HTR-8/SVneo (cell line): ENCODE measurements around the gene SMARCE1.
A peak's percentile ranks its signal among the peaks of the same experiment; 100 is the strongest.

ENCODE experiments used
- DNase-seq: peaks from one replicate; pipeline ENCODE4 v3.0.0; 2011; ENCODE audit warnings: low spot score, mixed read lengths; ENCODE audit not compliant: insufficient read length
- FAIRE-seq: peaks from 2 replicates; lab custom pipeline; 2011; peaks lifted over from hg19 to GRCh38; lab: Jason Lieb, UNC

SMARCE1 gene

GRCh38 chr17:40613467-40614154 is 34.0 kb downstream of the SMARCE1 start:
- FAIRE-seq (no peak), DNase-seq (no peak)

DNA sequence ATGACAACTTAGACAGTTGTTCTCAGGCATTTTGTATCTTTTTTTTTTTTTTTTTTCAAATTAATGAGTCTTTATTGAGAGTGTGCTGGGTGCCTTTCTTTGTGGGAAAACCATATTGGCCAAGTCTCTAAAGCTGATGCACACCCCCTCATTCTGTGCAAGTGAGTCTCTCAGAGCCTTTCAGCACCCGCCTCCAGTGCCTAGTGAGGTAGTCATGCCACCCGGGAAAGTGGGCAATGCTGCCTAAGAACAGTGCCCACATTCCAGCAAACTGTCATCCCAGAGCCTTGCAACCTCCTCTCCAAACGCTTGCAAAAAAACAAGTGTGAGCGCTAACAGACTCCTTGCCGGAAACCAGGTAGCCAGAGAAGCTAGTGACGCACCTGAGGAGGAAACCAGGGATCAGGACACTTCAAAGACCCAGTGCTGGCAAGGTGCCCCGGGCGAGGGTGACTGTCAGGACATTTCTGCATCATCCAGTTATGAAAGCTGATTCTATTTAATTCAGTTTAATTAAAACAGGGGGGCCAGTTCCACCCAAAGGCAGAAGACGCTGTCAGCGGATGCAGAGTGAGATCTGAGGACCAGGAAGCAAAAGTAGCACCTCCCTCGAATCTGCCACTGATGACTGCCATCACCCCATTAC is 34.9 kb downstream of the SMARCE1 start:
- no peak for FAIRE-seq
- DNase-seq, result no peak

- DNase-seq (no peak), FAIRE-seq (no peak)
These were observed 35.7 kb downstream of the SMARCE1 start for GRCh38 chr17:40611840-40612474.

- FAIRE-seq (no peak), DNase-seq (no peak)
These were observed 37.3 kb downstream of the SMARCE1 start for GRCh38 chr17:40610359-40610758.

- no peak for FAIRE-seq
- DNase-seq, result no peak
These were observed 39.5 kb downstream of the SMARCE1 start for GRCh38 chr17:40608061-40608581.

GRCh38 chr17:40607641-40608040 is 40.0 kb downstream of the SMARCE1 start:
- DNase-seq (no peak), FAIRE-seq (no peak)

- no peak for FAIRE-seq
- DNase-seq, result no peak
These were observed 40.9 kb downstream of the SMARCE1 start for GRCh38 chr17:40606548-40607353.

- DNase-seq (no peak), FAIRE-seq (no peak)
These were observed 42.3 kb downstream of the SMARCE1 start for GRCh38 chr17:40605306-40605705.

- FAIRE-seq (no peak), DNase-seq (no peak)
These were observed 43.1 kb downstream of the SMARCE1 start for GRCh38 chr17:40604327-40605080.

DNA sequence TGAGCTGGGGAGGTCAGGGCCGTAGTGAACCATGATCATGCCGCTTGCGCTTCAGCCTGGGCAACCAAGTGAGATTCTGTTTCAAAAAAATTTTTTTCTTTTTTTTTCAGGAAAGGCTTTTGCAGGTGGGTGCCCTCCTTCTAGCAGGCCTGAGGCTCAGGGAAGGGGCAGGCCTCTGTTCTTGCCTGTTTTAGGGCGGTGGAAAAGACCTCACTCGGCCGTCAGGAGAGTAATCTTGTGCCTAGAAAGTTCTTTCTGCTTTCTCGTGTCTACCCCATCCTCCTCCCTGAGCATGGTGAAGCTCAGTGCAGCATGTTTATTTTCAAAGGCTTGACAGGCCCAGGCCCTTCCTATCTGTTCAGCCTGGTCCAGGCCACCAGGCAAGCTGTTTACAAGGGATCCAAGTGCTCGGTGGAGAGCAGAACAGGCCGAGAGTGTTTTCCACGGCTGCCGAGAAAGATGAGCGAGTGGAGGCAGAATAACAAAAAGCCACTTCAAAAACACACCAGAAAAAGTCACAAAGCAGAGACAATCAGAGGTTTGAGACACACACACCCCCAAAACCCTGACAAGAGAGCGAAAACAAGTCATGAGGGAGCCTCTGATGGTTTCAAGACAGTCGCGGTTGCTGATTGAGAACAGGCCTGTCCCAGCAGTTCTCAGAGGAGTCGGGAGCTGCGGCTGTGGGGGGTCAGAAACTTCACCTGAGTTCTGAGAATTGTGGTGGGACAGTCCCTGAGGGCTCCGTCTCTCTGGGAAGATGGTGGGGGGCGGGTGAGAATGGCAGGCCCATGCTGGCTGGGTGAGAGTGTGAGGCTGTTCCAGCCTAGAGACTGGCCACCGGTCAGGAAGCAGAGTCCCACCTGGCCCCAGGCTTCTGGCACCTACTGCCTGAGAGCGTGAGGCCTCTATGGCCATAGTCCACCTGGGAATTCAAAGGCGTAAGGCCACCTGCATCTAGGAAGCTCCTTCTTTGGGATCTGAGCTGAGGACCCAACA is 44.9 kb downstream of the SMARCE1 start:
- DNase-seq (no peak), FAIRE-seq (no peak)

DNA sequence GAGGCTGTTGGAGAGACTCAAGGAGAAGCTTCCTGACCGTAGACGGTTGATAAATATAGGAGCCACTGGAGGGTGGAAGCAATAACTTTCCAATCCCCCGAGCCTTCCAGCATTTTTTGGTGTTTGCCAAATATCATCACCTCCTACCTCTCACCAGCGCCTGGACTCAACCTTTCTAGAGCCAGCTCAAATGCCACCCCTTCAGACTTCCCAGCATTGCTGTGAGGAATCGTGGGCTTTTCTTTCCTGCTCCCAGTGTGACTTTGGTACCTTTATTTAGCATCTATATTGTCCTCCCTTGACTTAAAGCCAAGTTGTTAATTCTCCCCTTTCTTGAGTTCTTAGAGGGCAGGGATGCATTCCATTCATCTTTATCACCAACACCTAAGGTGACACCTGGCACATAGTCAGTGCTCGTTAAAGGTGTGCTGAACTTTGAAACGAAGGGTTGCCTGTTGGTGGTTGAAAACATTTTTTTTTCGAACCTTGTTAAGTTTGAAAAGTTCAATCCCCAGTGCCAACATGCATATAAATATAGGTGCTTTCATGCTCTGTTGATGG is 47.1 kb downstream of the SMARCE1 start:
- FAIRE-seq, result no peak
- no peak for DNase-seq

- FAIRE-seq (no peak), DNase-seq (no peak)
These were observed 48.2 kb downstream of the SMARCE1 start for GRCh38 chr17:40599468-40599763.

DNA sequence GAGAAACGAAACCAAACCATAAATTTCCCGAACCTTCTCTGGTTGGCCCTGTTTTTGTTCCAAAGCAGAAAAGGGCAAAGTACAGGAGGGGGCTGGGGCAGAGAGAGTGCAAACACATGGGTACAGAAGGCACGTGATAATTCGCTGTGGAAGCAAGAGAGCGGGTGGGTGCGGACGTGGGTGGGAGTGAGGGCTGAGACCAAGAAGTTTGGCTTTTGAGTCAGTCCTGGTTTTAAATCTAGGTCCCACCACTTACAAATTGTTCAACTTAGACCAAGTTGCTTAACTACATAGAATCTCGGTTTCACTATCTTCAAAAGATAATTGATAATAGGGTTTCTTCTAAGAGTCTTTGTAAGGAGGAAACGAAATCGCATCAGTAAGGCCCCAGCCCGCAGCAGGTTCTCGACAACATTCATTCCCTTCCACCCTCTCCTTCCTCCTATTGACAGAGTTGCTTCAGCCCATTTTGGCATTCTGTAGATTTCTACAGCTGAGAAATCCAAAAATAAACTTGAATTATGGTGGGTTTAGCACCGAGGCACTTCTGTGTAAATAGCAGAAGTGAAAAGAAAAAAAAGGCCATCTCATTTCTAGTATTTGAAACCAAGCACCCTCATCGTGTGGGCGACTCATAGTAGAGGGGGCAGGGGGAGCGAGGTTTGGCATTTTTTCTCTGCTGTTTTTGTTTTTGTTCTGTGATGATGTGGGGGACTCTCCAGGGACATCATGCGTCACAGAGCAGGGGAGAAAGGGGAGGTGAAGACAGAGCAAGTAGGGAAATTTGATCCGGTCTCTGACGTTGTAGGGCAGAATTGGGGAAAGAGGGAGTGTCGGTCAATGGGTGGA is 48.8 kb downstream of the SMARCE1 start:
- DNase-seq (no peak), FAIRE-seq (no peak)

GRCh38 chr17:40598301-40598618 is 49.4 kb downstream of the SMARCE1 start:
- FAIRE-seq (no peak), DNase-seq (no peak)

DNA sequence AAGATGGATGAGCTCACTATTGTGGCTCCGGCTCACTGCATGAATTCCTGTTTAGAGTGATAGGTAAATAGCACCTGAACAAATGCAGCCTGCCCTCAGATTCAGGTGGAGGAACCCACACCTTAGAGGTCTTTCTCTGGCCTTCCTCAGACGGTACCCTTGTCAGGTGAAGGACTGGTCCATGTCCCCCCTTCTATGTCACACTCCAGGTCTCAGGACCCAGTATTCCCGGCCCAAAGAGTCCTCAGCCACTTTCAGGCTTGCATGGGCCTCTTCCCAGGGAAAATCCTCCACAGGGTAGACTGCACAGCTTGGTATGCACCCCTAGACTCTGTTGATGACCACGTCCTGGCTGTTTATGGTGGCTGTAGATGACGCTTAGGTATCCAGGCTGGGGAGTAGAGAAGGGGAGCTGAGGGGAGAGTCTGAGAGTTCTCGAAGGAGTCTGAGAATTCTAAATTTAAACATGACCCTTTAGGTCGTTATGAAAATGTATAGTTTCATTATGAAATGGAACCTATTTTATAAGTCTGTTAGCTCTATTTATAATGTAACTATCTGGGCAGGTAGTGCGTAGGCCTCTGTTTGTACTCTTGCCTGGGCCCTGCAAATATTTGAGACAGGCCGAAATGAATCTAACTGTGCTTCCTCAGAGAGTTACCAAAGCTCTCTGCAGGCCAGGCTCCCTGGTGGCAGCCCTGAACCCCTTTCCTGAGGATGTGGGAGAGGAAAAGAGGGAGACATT is 49.9 kb downstream of the SMARCE1 start:
- DNase-seq (no peak), FAIRE-seq (no peak)

DNA sequence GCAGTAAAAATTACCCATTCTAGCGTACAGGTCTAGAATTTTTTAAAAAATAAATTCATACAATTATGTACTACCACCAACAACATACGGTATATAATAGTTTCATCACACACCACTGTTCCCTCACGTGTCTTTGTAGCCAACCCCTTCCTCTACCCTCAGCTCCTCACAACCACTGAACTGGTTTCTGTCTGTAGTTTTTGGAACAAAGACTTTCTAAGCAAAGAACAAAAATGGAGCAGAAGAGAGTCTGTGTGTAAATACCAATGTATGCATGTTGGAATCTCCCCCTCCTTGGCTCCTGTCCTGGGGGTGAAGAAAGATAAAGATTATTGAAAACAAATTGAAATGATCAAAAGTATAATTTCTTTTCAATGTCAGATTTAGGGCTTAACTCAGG is 50.5 kb downstream of the SMARCE1 start:
- DNase-seq (no peak), FAIRE-seq (no peak)

DNA sequence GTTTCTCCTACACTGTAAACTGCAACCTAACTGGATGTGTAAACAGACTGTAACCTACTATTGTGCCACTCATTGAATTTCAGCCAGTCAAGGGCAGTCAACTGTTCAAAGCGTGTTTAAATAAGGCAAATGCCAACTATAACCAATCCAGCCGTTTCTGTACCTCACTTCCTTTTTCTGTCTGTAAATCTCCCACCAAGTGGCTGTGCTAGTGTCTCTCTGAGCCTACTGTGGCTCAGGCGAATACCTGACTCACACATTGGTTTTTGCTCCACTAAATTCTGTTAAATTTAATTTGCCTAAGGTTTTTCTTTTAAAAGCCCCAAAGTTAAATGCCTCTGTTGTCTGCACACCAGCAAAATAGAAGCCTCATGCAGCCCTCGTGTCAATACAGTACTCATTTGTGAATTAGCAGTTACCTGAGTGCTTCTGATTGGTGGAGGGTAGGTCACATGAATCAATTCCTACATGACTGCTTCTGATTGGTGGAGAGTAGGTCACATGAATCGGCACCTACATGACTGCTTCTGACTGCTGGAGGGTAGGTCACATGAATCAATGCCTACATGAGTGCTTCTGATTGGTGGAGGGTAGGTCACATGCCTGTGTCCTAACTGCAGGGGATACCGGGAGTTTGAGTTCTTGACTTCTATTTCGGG is 51.2 kb downstream of the SMARCE1 start:
- peak; percentile 79 for FAIRE-seq
- no peak for DNase-seq
